Spleen (tissue), 11 donors: ENCODE results near the gene SLC66A1. TPM values are rescaled to one million over a fixed set of nuclear protein-coding genes. Genes with fewer than 3 reads are reported as not detected.

Source experiments
- DNase-seq: peaks from one replicate; pipeline ENCODE4 v3.0.0-alpha.2; 2020
- H3K27ac ChIP-seq, 8 donors: fragments of 200-600 bp; sonication (generic) in 7 of 8; 1 replicate in 4 of 8; 2 replicates in 4 of 8; pipeline versions ENCODE4 v1.5.0 to v1.8.0; 2016 to 2021; ENCODE audit warnings: inconsistent platforms in 4 of 8, mild to moderate bottlenecking in 4 of 8, moderate library complexity in 1 of 8
- H3K27me3 ChIP-seq, 7 donors: fragments of 200-600 bp; sonication (generic) in 6 of 7; replicated peaks in 1 of 7; 1 replicate in 4 of 7; 2 replicates in 3 of 7; pipeline versions ENCODE4 v1.5.0 to v1.8.0; 2016 to 2021; ENCODE audit warnings: inconsistent platforms in 3 of 7, mild to moderate bottlenecking in 1 of 7
- H3K36me3 ChIP-seq, 6 donors: fragments of 200-600 bp; sonication (generic) in 5 of 6; 1 replicate in 4 of 6; 2 replicates in 2 of 6; pipeline versions ENCODE4 v1.5.0 to v1.8.0; 2016 to 2021; ENCODE audit warnings: inconsistent platforms in 2 of 6
- H3K4me1 ChIP-seq, 6 donors: fragments of 200-600 bp; sonication (generic) in 5 of 6; 1 replicate in 3 of 6; 2 replicates in 3 of 6; pipeline versions ENCODE4 v1.5.0 to v1.8.0; 2016 to 2021; ENCODE audit warnings: inconsistent platforms in 3 of 6
- H3K4me3 ChIP-seq, 8 donors: fragments of 200-600 bp; sonication (generic) in 7 of 8; 1 replicate in 4 of 8; 2 replicates in 4 of 8; pipeline versions ENCODE4 v1.5.0 to v1.8.0; 2016 to 2021; ENCODE audit warnings: inconsistent platforms in 4 of 8, mild to moderate bottlenecking in 4 of 8, moderate library complexity in 2 of 8
- H3K9me3 ChIP-seq, 8 donors: fragments of 200-600 bp; sonication (generic) in 7 of 8; 1 replicate in 4 of 8; 2 replicates in 4 of 8; pipeline versions ENCODE4 v1.5.0 to v1.8.0; 2016 to 2021; ENCODE audit warnings: inconsistent platforms in 4 of 8
- POLR2A ChIP-seq, 3 donors: fragments of 450-650 bp; IDR thresholded peaks; one replicate each; pipeline ENCODE4 v1.5.1; 2017; ENCODE audit warnings: antibody characterized with exemption in 3 of 3, mild to moderate bottlenecking in 1 of 3
- POLR2AphosphoS5 ChIP-seq, 3 donors: sonication (generic); formaldehyde crosslinking; IDR thresholded peaks; one replicate each; pipeline ENCODE4 v1.5.1; 2017; ENCODE audit warnings: antibody characterized with exemption in 3 of 3
- WGBS, 5 donors: extraction: QIAGEN DNeasy Blood & Tissue Kit in 3 of 5; methylation state at CpG; one replicate each; pipeline versions ENCODE4 v1.1.5 to v1.1.7; 2013 to 2018; 5-methylcytosine and 5-hydroxymethylcytosine counted together
- intact Hi-C: fragments of 100-400 bp; cut with DNase I; formaldehyde crosslinking; loops from one replicate; pipeline ENCODE4 v1.15.0; 2023; ENCODE audit warnings: low total_unique reads
- polyA plus RNA-seq, 3 donors: library from polyadenylated mRNA; stranded (reverse); fragments of 200-250 nt; gene quantifications; one replicate each; pipeline ENCODE4 v1.2.1, GENCODE V29; 2013
- total RNA-seq, 7 donors: library from RNA; depleted of rRNA in 3 of 7; stranded (reverse); fragments of >200 nt in 3 of 7; fragmentation: NEBNext Ultra II Directional in 4 of 7; extraction: Animal tissue kit (Norgen Biotek cat#: 25700) in 4 of 7; gene quantifications; one replicate each; pipeline versions ENCODE4 v1.1.0 to v1.2.1, GENCODE V29; 2016 to 2021
- TF ChIP-seq, protein P1 (sequence below), 11 experiments: fragments of 200-600 bp in 7 of 11; fragments of 450-650 bp in 4 of 11; sonication (generic) in 4 of 11; IDR thresholded peaks in 8 of 11; conservative IDR thresholded peaks in 3 of 11; 1 replicate in 7 of 11; 2 replicates in 4 of 11; pipeline versions ENCODE4 v1.4.0 to v1.8.0; 2016 to 2021; ENCODE audit warnings: antibody characterized with exemption in 11 of 11, inconsistent platforms in 4 of 11, mild to moderate bottlenecking in 1 of 11
- donor health status: healthy with polysubstance abuse.
- donor health status: DM: no; HTN: no; CAD: no; lungs with moderate emphysema.
- donor health status: DM: no; HTN: no; CAD: no.
- donor health status: Bipolar disorder and iron deficiency.
- donor health status: healthy.
- donor health status: DM: no; HTN: no; CAD: no.
- donor health status: DM: yes; HTN: yes; CAD: no.

SLC66A1 gene
- total and polyA plus RNA-seq, 10 donors: 9.6 to 20.9 (median 13.9) TPM

DNA sequence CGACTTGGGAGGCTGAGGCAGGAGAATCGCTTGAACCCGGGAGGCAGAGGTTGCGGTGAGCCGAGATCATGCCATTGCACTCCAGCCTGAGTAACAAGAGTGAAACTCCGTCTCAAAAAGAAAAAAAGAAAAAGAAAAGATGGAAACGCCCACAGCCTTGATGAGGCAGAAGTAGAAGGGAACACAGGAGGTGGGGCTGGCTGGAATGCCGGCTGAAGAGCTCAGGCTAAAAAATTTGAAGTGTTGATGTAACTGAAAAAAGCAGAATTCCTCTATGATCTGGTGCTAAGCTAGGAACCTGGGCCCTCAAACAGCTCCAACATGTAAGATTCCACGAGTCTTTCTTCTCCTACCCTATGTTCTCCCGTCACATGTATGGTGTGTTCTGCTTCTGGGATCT lies 53.6 kb downstream of the SLC66A1 start:
- TF ChIP-seq POLR2AphosphoS5 (IDR thresholded peaks at IDR 0.05) (no peak), POLR2A (IDR thresholded peaks at IDR 0.05) (no peak)
- TF ChIP-seq, protein P1, sequence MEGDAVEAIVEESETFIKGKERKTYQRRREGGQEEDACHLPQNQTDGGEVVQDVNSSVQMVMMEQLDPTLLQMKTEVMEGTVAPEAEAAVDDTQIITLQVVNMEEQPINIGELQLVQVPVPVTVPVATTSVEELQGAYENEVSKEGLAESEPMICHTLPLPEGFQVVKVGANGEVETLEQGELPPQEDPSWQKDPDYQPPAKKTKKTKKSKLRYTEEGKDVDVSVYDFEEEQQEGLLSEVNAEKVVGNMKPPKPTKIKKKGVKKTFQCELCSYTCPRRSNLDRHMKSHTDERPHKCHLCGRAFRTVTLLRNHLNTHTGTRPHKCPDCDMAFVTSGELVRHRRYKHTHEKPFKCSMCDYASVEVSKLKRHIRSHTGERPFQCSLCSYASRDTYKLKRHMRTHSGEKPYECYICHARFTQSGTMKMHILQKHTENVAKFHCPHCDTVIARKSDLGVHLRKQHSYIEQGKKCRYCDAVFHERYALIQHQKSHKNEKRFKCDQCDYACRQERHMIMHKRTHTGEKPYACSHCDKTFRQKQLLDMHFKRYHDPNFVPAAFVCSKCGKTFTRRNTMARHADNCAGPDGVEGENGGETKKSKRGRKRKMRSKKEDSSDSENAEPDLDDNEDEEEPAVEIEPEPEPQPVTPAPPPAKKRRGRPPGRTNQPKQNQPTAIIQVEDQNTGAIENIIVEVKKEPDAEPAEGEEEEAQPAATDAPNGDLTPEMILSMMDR (IDR thresholded peaks at IDR 0.05 in 8 of 11, conservative IDR thresholded peaks at IDR 0.05 in 3 of 11): no peak
- no peak overlapping the region for H3K4me3 ChIP-seq
- WGBS, 5 donors: 85 to 93% (median 88%) methylated on average over 10 of the region's 10 CpGs
- no peaks in the 10 kb centered on the region for H3K27me3 ChIP-seq
- peaks cover 4 to 64% (median 16%) of the 10 kb centered on the region in 6 donors for H3K4me1 ChIP-seq
- no peaks in the 10 kb centered on the region for H3K9me3 ChIP-seq
- no peak for DNase-seq
- intact Hi-C loops: no loop called here
- H3K27ac ChIP-seq: no peak overlapping the region
- H3K36me3 ChIP-seq: peaks cover 0 to 84% (median 13%) of the 10 kb centered on the region in 6 donors

DNA sequence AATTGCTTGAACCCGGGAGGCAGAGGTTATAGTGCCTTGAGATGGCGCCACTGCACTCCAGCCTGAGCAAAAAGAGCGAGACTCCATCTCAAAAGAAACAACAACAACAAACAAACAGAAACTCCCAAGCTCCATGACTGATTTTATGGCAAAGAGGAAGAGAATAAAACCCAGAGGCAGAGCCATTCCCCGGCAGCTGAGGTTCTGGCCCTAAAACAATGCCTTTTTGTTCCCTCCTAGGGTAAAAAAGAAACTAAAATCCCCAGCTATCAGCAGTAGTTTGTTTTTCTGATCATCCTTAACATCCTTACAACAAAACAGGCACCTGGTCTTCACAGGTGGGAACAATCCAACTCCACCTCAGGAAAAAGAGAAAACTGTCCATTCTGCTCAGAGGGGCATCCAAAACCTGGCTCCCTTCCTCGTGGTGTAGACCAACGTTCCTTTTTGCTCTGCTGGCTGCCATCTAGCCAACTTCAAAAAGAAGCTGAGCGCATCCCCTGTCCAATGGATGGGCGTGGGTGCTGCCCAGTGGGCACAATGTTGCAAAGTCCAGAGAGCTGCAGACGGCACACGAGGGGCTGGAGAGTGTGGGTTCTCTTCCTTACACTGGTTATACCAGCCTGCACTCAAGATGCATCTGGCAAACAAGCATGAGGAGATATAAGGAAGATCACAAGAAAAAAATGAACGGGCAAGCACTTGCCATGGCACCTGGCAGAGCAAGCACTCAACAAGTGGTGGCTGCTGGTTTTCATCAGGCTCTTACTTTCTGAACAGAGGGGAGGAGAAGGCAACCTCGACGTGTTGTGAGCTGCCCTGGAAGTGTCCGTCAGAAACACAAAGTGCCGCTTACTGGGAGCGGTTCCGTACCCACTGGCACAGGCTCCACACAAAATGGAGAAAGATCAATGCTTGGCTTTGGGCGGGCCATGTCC lies 54.7 kb downstream of the SLC66A1 start:
- intact Hi-C loops: no loop called here
- WGBS, 5 donors: 89 to 93% (median 91%) methylated on average over 18 of the region's 18 CpGs
- Histone ChIP-seq H3K27me3 (no peaks in the 10 kb centered on the region), H3K36me3 (peaks cover 0 to 95% (median 20%) of the 10 kb centered on the region in 6 donors), H3K4me3 (no peak overlapping the region), H3K27ac (no peak overlapping the region), H3K9me3 (no peaks in the 10 kb centered on the region), H3K4me1 (peaks cover 4 to 64% (median 25%) of the 10 kb centered on the region in 6 donors)
- DNase-seq: no peak
- TF ChIP-seq, protein P1 (IDR thresholded peaks at IDR 0.05 in 8 of 11, conservative IDR thresholded peaks at IDR 0.05 in 3 of 11): no peak
- no peak for TF ChIP-seq POLR2A (IDR thresholded peaks at IDR 0.05)

DNA sequence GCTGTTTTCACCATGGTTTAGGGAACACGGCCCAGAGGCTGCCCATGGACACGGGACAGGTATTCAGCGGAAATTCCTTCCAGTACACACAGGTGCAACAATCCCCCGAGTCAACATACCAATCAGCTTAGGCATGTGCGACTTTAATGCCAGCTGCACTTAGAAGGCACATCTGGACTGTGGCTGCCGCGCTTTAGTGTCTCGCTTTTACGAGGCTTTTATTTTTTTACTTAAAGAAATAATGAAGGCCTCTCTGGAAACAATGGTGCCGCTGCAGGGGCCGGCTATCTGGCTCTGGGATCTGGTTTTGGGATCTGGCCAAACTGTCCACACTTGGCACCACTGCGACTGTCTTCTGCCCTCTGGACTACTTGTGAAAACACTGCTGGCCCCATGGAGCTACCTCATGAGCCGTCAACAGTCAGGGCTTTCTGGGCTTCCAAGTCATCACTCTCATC lies 55.5 kb downstream of the SLC66A1 start:
- H3K27ac ChIP-seq: no peak overlapping the region
- DNase-seq: no peak
- H3K9me3 ChIP-seq: no peaks in the 10 kb centered on the region
- H3K36me3 ChIP-seq: peaks cover 0 to 96% (median 27%) of the 10 kb centered on the region in 6 donors
- intact Hi-C loops: no loop called here
- no peaks in the 10 kb centered on the region for H3K27me3 ChIP-seq
- TF ChIP-seq POLR2AphosphoS5 (IDR thresholded peaks at IDR 0.05) (no peak), POLR2A (IDR thresholded peaks at IDR 0.05) (no peak)
- TF ChIP-seq, protein P1 (IDR thresholded peaks at IDR 0.05 in 8 of 11, conservative IDR thresholded peaks at IDR 0.05 in 3 of 11): no peak
- no peak overlapping the region for H3K4me3 ChIP-seq
- peaks cover 4 to 68% (median 26%) of the 10 kb centered on the region in 6 donors for H3K4me1 ChIP-seq
- WGBS, 5 donors: 81 to 94% (median 92%) methylated on average over 13 of the region's 13 CpGs

DNA sequence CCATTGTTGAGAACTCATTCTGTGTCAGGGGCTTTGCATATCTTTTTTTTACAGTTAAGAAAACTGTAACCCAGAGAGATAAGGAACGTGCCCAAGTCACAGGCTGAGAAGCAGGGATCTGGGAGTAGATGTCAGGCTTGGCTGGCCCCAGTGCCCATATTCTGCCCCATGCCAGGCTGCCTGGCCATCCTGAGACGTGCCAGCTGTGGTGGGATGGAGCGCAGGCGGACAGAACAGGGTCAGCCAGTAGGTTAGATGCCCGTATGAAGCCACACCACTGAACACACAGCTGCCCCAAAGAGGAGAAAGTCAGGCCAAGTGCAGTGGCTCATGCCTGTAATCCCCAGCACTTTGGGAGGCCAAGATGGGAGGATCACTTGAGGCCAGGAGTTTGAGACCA lies 55.9 kb downstream of the SLC66A1 start:
- H3K27ac ChIP-seq: no peak overlapping the region
- no peak overlapping the region for H3K4me3 ChIP-seq
- H3K27me3 ChIP-seq: no peaks in the 10 kb centered on the region
- no peak for TF ChIP-seq POLR2AphosphoS5 (IDR thresholded peaks at IDR 0.05)
- TF ChIP-seq POLR2A (IDR thresholded peaks at IDR 0.05): no peak
- TF ChIP-seq, protein P1 (IDR thresholded peaks at IDR 0.05 in 8 of 11, conservative IDR thresholded peaks at IDR 0.05 in 3 of 11): no peak
- no peaks in the 10 kb centered on the region for H3K9me3 ChIP-seq
- H3K36me3 ChIP-seq: peaks cover 0 to 96% (median 30%) of the 10 kb centered on the region in 6 donors
- intact Hi-C loops: no loop called here
- peaks cover 4 to 68% (median 26%) of the 10 kb centered on the region in 6 donors for H3K4me1 ChIP-seq
- no peak for DNase-seq
- WGBS, 5 donors: 94 to 97% (median 96%) methylated on average over 5 of the region's 5 CpGs
